Glutamatergic neuron (in vitro differentiated cells): Measurements from ENCODE around the gene MUC5AC. TPM values are rescaled to one million over a fixed set of nuclear protein-coding genes. Genes with fewer than 3 reads are reported as not detected.
"Not testable (repeated sequence)": the region's sequence is repeated elsewhere in the genome, so short reads cannot be mapped to it uniquely, and the experiment has no call there.

Experiments used
- DNase-seq: peaks from one replicate; pipeline ENCODE4 v3.0.0; 2022
- H3K27ac Mint-ChIP-seq: one replicate; pipeline ENCODE4 v1.8.0; 2020; ENCODE audit warnings: mild to moderate bottlenecking, mixed read lengths, inconsistent platforms; ENCODE audit not compliant: unreplicated experiment
- H3K27me3 Mint-ChIP-seq: one replicate; pipeline ENCODE4 v1.8.0; 2020; ENCODE audit warnings: mild to moderate bottlenecking, moderate library complexity, mixed read lengths, inconsistent platforms; ENCODE audit not compliant: unreplicated experiment
- H3K36me3 Mint-ChIP-seq: one replicate; pipeline ENCODE4 v1.8.0; 2020; ENCODE audit warnings: mild to moderate bottlenecking, mixed read lengths, inconsistent platforms; ENCODE audit not compliant: unreplicated experiment
- H3K4me1 Mint-ChIP-seq: one replicate; pipeline ENCODE4 v1.8.0; 2020; ENCODE audit warnings: mild to moderate bottlenecking, low read depth, mixed read lengths, inconsistent platforms; ENCODE audit not compliant: unreplicated experiment
- H3K4me3 Mint-ChIP-seq: one replicate; pipeline ENCODE4 v1.8.0; 2020; ENCODE audit warnings: mild to moderate bottlenecking, mixed read lengths, inconsistent platforms; ENCODE audit not compliant: unreplicated experiment
- H3K9me3 Mint-ChIP-seq: one replicate; pipeline ENCODE4 v1.8.0; 2020; ENCODE audit warnings: mild to moderate bottlenecking, moderate library complexity, mixed read lengths, inconsistent platforms; ENCODE audit not compliant: unreplicated experiment
- CTCF ChIP-seq: fragments of 200-600 bp; sonication (generic); IDR thresholded peaks from one replicate; pipeline ENCODE4 v1.5.0; 2021; ENCODE audit not compliant: partially characterized antibody, unreplicated experiment
- total RNA-seq: library from RNA; stranded (reverse); fragmentation: NEBNext Ultra II Directional; extraction: Animal tissue kit (Norgen Biotek cat#: 25700); gene quantifications from one replicate; pipeline ENCODE4 v1.2.1, GENCODE V29; 2021; ENCODE audit not compliant: unreplicated experiment

MUC5AC gene
- total RNA-seq, 1 donor from 2014 or later, result not detected

DNA sequence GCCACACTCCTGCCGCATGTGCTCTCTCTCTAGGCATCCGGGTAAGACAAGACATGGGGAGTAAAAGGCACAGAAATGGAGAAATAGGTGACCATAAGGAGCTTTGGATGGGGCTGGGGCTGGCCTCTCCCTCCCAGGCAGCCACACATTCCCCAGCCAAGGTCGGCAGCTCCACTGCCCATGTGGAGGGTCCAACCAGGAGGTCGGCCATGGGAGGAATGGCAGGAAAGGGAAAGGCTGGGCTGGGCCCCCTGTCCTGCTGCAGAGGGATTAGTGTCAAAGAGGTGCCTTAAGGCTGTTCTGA is 460 bp upstream of the MUC5AC start:
- Mint-ChIP-seq H3K27ac (no peak overlapping the region), H3K9me3 (no peaks in the 10 kb centered on the region), H3K4me3 (no peak overlapping the region), H3K36me3 (no peaks in the 10 kb centered on the region), H3K4me1 (no peaks in the 10 kb centered on the region), H3K27me3 (peaks cover 2% of the 10 kb centered on the region)
- no peak for DNase-seq
- no peak for TF ChIP-seq CTCF

DNA sequence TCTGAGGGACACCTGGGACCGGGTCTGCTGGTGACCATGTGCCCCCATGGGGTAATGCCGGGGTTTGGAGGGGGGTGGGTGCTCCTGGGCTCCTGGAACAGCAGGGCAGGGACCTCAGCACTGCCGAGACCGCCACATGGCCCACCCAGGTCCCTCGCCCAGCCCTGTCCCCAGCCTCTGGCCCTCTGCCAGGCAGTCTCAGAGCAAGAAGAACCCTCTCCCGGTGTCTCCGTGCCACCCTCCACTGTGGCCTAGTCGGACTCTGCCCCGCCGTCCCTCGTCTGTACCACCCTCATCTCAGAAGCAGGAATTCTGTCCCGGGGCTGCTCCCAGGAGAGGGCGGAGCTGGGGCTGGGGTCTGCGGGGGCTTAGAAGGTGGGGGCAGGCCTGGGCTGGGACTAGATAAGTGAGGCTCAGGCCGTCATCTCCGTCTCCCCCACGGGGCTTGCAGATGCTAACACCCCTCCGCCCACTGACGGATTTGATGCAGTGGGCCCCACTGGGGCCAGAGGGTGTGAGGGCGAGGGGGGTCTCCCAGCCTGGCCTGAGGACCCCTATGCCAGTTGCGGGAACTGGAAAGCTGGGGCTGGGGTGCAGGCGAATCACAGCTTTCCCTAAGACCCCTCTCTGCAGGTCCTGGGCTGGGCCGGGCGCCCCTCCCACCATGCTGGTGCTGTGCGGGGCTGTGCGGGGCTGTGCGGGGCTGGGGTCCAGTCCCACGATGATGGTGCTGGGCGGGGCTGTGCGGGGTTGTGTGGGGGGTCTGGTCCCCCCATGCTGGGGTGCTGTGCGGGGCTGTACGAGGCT is 1.1 kb downstream of the MUC5AC start:
- peaks cover 2% of the 10 kb centered on the region for H3K27me3 Mint-ChIP-seq
- no peak for DNase-seq
- H3K27ac Mint-ChIP-seq, result no peak overlapping the region
- H3K9me3 Mint-ChIP-seq, result no peaks in the 10 kb centered on the region
- H3K4me3 Mint-ChIP-seq, result no peak overlapping the region
- no peaks in the 10 kb centered on the region for H3K36me3 Mint-ChIP-seq
- TF ChIP-seq CTCF, result no peak
- H3K4me1 Mint-ChIP-seq, result no peaks in the 10 kb centered on the region

- not testable (repeated sequence) for H3K27me3 Mint-ChIP-seq, DNase-seq, H3K36me3 Mint-ChIP-seq, H3K4me1 Mint-ChIP-seq, H3K4me3 Mint-ChIP-seq, H3K9me3 Mint-ChIP-seq, H3K27ac Mint-ChIP-seq
Measured at GRCh38 chr11:1159488-1160220, 1.9 kb downstream of the MUC5AC start.

DNA sequence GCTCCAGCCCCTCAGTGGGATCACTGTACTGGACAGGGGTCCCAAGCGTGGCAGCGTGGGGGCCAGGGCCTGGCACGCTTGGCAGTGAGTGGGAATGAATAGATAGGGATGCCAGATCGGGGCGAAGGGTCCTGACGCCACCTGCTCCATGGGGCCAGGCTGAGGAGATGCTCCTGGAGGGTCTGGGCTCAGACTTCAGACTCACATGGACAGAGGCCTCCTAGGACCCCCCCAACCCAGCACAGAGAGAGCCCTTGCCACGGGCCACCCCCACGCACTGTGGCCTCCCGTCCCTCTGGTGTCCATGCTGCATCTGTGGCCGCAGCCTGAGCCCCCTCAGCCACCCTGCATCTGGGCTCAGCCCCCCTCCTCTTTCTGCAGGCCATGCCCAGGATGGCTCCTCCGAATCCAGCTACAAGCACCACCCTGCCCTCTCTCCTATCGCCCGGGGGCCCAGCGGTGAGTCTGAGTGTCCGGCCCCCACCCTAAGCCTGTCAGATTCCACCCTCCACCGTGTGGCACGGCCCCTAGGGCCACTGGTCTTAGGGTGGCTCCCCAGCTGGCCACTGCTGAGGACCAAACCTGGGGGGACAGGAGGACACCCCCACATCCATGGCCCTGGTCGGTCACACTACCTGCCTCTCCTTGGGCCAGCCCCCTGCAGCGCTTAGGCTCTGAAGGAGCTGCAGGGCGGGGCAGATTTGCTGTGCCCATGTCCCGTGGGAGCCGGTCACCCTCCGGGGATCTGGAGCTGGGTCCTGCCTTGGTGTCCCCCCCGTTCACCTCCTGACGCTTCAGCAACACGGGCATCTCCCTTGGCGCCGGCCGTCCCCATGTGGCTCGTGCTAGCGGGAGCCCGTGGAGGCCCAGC is 2.7 kb downstream of the MUC5AC start:
- H3K4me3 Mint-ChIP-seq, result no peak overlapping the region
- no peak for DNase-seq
- peaks cover 2% of the 10 kb centered on the region for H3K27me3 Mint-ChIP-seq
- H3K27ac Mint-ChIP-seq, result no peak overlapping the region
- TF ChIP-seq CTCF, result no peak
- no peaks in the 10 kb centered on the region for H3K36me3 Mint-ChIP-seq
- H3K9me3 Mint-ChIP-seq, result no peaks in the 10 kb centered on the region
- no peaks in the 10 kb centered on the region for H3K4me1 Mint-ChIP-seq

- TF ChIP-seq CTCF, result no peak
- peaks cover 4% of the 10 kb centered on the region for H3K9me3 Mint-ChIP-seq
- no peak for DNase-seq
- H3K36me3 Mint-ChIP-seq, result no peaks in the 10 kb centered on the region
- peaks cover 2% of the 10 kb centered on the region for H3K27me3 Mint-ChIP-seq
- no peak overlapping the region for H3K4me3 Mint-ChIP-seq
- H3K4me1 Mint-ChIP-seq, result no peaks in the 10 kb centered on the region
- H3K27ac Mint-ChIP-seq, result no peak overlapping the region
Measured at GRCh38 chr11:1161410-1162137, 3.8 kb downstream of the MUC5AC start.
